Activated naive CD4-positive, alpha-beta T cell treated with anti-CD3 and anti-CD28 coated beads, Interleukin-2, amount 50 U/mL, for 16 hours (primary cell): Measurements from ENCODE around the gene GPR149.

Source experiments
- DNase-seq: peaks from one replicate; pipeline ENCODE4 v3.0.0-alpha.2; 2020

GPR149 gene

GRCh38 chr3:154345422-154346122 is 84.4 kb downstream of the GPR149 start:
- DNase-seq = no peak

GRCh38 chr3:154338570-154338969 is 91.4 kb downstream of the GPR149 start:
- no peak for DNase-seq

- no peak for DNase-seq
These were observed 92.0 kb downstream of the GPR149 start for GRCh38 chr3:154338008-154338407.

GRCh38 chr3:154334973-154335420 is 95.0 kb downstream of the GPR149 start:
- no peak for DNase-seq

- DNase-seq = no peak
These were observed 102.1 kb downstream of the GPR149 start for GRCh38 chr3:154327871-154328270.

GRCh38 chr3:154324919-154325318 is 105.1 kb downstream of the GPR149 start:
- no peak for DNase-seq

- DNase-seq = peak; percentile 89
These were observed 105.9 kb downstream of the GPR149 start, which contains the start of gene DHX36 for GRCh38 chr3:154323891-154324738. Gene DHX36 (minus strand): TSS chr3:154324487. CDS start chr3:154324416, 71 bp downstream.

- DNase-seq = no peak
These were observed 112.8 kb downstream of the GPR149 start for GRCh38 chr3:154316974-154317767.

- no peak for DNase-seq
These were observed 115.8 kb downstream of the GPR149 start for GRCh38 chr3:154314152-154314551.

GRCh38 chr3:154310840-154311239 is 119.2 kb downstream of the GPR149 start:
- DNase-seq = no peak

GRCh38 chr3:154307363-154307762 is 122.6 kb downstream of the GPR149 start:
- no peak for DNase-seq

- DNase-seq = no peak
These were observed 125.1 kb downstream of the GPR149 start for GRCh38 chr3:154304936-154305335.

- DNase-seq = no peak
These were observed 125.7 kb downstream of the GPR149 start for GRCh38 chr3:154304116-154304786.

GRCh38 chr3:154301561-154301960 is 128.4 kb downstream of the GPR149 start:
- no peak for DNase-seq

GRCh38 chr3:154294016-154294415 is 136.0 kb downstream of the GPR149 start:
- DNase-seq = no peak

GRCh38 chr3:154290187-154290586 is 139.8 kb downstream of the GPR149 start:
- no peak for DNase-seq
